IPS DF 6.9 (cell line): ENCODE data around the gene LGI4.
A peak's percentile ranks its signal among the peaks of the same experiment; 100 is the strongest.

Experiments
- DNase-seq: peaks from one replicate; pipeline ENCODE4 v3.0.0-alpha.2; 2013; ENCODE audit warnings: low read depth, low spot score
- H3K27ac ChIP-seq: one replicate; pipeline ENCODE4 v1.5.1; 2013; ENCODE audit warnings: low read length, control low read depth
- H3K27me3 ChIP-seq: 2 replicates; pipeline ENCODE4 v1.6.1; 2013; ENCODE audit warnings: mild to moderate bottlenecking, low read length; ENCODE audit not compliant: control insufficient read depth, insufficient read depth
- H3K36me3 ChIP-seq: 2 replicates; pipeline ENCODE4 v1.6.1; 2013; ENCODE audit warnings: low read length; ENCODE audit not compliant: control insufficient read depth, insufficient read depth
- H3K4me1 ChIP-seq: 2 replicates; pipeline ENCODE4 v1.6.1; 2013; ENCODE audit warnings: low read length; ENCODE audit not compliant: control insufficient read depth, insufficient read depth
- H3K4me3 ChIP-seq: 2 replicates; pipeline ENCODE4 v1.5.1; 2013; ENCODE audit warnings: mild to moderate bottlenecking, low read length
- H3K9me3 ChIP-seq: 2 replicates; pipeline ENCODE4 v1.6.1; 2013; ENCODE audit warnings: low read length, inconsistent platforms; ENCODE audit not compliant: control insufficient read depth, insufficient read depth
- WGBS: extraction: QIAGEN DNeasy Blood & Tissue Kit; methylation state at CpG from one replicate; pipeline ENCODE4 v1.1.7; 2013; ENCODE audit warnings: mixed read lengths, missing lambda C conversion rate; ENCODE audit not compliant: insufficient read length, insufficient coverage; 5-methylcytosine and 5-hydroxymethylcytosine counted together

LGI4 gene

DNA sequence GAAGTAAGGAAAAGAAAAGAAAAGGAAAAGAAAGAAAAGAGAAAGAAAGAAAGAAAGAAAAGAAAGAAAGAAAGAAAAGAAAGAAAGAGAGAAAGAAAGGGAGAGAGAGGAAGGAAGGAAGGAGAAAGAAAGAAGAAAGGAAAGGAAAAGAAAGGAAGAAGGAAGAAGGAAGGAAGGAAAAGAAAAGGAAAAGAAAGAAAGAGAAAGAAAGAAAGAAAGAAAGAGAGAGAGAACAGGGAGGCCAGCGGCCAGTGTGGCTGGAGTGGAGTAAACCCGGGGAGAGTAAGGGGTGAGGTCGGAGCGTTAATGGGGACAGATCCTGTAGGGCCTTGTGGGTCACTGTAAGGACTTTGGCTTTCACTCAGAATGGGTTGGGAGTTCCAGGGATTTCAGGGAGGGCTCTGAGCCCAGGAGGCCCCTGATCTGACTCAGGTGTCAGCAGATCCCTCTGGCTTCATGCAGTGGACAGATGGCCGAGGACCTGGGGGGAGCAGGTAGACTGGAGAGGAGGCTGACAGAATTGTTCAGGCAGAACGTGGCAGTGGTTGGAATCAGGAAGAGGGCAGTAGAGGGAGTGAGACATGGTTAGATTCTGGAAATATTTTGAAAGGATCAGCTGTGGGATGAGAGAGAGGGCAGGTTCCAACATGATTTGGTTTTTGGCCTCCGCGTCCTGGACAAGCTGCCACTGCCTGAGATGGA lies 39.0 kb downstream of the LGI4 start:
- DNase-seq: no peak
- Histone ChIP-seq H3K27ac (no peak overlapping the region), H3K27me3 (no peaks in the 10 kb centered on the region), H3K4me3 (no peak overlapping the region), H3K4me1 (no peaks in the 10 kb centered on the region; the same call in 1 of the 2 replicates), H3K36me3 (no peaks in the 10 kb centered on the region), H3K9me3 (no peaks in the 10 kb centered on the region)
- no CpG with 5 or more reads among the region's 8 CpGs for WGBS

DNA sequence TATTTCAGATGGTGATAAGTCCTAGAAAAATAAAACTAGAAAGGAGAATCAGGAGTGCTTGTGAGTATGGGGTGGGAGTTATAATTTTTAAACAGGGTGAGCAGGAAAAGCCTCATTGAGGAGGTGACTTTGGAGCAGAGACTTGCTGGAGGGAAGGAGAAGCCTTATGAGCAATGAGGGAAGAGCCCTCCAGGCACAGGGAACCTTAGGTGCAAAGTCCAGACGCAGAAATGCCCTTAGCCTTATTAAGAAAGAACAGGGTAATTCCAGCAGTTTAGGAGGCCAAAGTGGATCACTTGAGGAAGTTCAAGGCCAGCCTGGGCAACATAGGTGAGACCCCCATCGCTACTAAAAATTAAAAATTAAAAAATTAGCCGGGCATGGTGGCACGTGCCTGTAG lies 40.2 kb downstream of the LGI4 start:
- DNase-seq: no peak
- no peak overlapping the region for H3K27ac ChIP-seq
- WGBS: no CpG with 5 or more reads among the region's 4 CpGs
- H3K36me3 ChIP-seq: no peaks in the 10 kb centered on the region
- no peaks in the 10 kb centered on the region for H3K27me3 ChIP-seq
- peaks cover 3% of the 10 kb centered on the region for H3K4me1 ChIP-seq
- no peak overlapping the region for H3K4me3 ChIP-seq
- H3K9me3 ChIP-seq: no peaks in the 10 kb centered on the region

DNA sequence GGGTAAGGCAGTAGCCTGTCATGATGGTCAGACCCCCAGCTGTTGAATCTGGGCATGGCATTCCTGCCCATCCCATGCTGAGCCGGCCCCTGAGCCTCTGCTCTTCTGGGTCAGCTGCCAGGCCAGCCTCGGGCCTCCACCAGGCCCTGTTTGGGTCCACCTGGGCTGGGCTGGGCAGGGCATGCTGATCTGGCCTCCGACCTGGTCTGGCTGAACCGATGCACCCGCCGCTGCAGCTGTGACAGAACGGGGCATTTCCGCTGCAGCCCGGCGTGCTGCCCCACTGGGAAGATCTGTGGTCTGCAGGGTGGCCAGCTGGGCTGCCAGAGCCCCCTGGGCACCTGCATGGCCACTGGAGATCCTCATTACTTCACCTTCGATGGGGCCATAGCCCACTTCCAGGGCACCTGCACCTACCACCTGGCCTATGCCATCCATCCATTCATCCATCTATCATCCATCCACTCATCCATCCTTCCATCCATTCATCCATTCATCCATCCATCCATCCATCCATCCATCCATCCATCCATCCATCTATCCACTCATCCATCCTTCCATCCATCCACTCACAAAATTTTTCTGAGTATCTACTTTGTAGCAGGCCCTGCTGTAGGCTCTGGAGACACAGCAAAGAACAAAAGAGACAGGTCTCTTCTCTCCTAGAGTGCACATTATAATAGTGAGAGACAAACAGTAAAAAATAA lies 40.8 kb downstream of the LGI4 start:
- Histone ChIP-seq H3K4me3 (no peak overlapping the region), H3K27ac (no peak overlapping the region), H3K27me3 (no peaks in the 10 kb centered on the region), H3K9me3 (no peaks in the 10 kb centered on the region), H3K4me1 (peaks cover 3% of the 10 kb centered on the region), H3K36me3 (no peaks in the 10 kb centered on the region)
- no CpG with 5 or more reads among the region's 11 CpGs for WGBS
- no peak for DNase-seq

GRCh38 chr19:35093430-35093829 lies 41.4 kb downstream of the LGI4 start:
- Histone ChIP-seq H3K4me3 (no peak overlapping the region), H3K9me3 (no peaks in the 10 kb centered on the region), H3K27me3 (no peaks in the 10 kb centered on the region), H3K36me3 (no peaks in the 10 kb centered on the region), H3K27ac (no peak overlapping the region), H3K4me1 (peaks cover 3% of the 10 kb centered on the region)
- no CpG with 5 or more reads among the region's 5 CpGs for WGBS
- DNase-seq: no peak

GRCh38 chr19:35090506-35091214 lies 44.2 kb downstream of the LGI4 start:
- Histone ChIP-seq H3K27me3 (no peaks in the 10 kb centered on the region), H3K4me1 (peaks cover 3% of the 10 kb centered on the region), H3K27ac (no peak overlapping the region), H3K9me3 (no peaks in the 10 kb centered on the region), H3K4me3 (peak overlapping the region; percentile 10; the same call in 1 of the 2 replicates), H3K36me3 (no peaks in the 10 kb centered on the region)
- WGBS: no CpG with 5 or more reads among the region's 36 CpGs
- DNase-seq: peak; percentile 54

DNA sequence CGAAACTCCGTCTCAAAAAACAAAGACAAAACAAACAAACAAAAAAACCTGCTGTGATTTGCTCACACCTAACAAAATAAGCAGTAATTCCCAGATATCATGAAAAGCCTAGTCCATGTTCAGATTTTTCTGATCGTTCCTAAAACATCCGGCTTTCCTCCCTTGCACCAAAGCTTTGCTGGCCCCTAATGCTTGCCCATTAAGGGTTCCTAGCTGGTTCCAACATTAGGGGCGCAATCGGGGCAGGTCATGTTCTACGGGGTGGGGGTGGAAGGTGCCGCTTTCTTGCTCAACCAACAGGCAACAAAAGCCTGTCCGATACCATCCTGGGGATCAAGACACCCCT lies 44.7 kb downstream of the LGI4 start:
- H3K9me3 ChIP-seq: no peaks in the 10 kb centered on the region
- H3K27ac ChIP-seq: no peak overlapping the region
- no peaks in the 10 kb centered on the region for H3K27me3 ChIP-seq
- H3K4me3 ChIP-seq: no peak overlapping the region
- H3K4me1 ChIP-seq: peaks cover 3% of the 10 kb centered on the region
- no peaks in the 10 kb centered on the region for H3K36me3 ChIP-seq
- no peak for DNase-seq
- no CpG with 5 or more reads among the region's 9 CpGs for whole genome bisulfite sequencing

GRCh38 chr19:35089554-35089953 lies 45.3 kb downstream of the LGI4 start:
- no CpG with 5 or more reads among the region's 8 CpGs for WGBS
- peaks cover 3% of the 10 kb centered on the region for H3K4me1 ChIP-seq
- no peaks in the 10 kb centered on the region for H3K9me3 ChIP-seq
- DNase-seq: no peak
- H3K27me3 ChIP-seq: no peaks in the 10 kb centered on the region
- H3K4me3 ChIP-seq: no peak overlapping the region
- H3K36me3 ChIP-seq: no peaks in the 10 kb centered on the region
- no peak overlapping the region for H3K27ac ChIP-seq

DNA sequence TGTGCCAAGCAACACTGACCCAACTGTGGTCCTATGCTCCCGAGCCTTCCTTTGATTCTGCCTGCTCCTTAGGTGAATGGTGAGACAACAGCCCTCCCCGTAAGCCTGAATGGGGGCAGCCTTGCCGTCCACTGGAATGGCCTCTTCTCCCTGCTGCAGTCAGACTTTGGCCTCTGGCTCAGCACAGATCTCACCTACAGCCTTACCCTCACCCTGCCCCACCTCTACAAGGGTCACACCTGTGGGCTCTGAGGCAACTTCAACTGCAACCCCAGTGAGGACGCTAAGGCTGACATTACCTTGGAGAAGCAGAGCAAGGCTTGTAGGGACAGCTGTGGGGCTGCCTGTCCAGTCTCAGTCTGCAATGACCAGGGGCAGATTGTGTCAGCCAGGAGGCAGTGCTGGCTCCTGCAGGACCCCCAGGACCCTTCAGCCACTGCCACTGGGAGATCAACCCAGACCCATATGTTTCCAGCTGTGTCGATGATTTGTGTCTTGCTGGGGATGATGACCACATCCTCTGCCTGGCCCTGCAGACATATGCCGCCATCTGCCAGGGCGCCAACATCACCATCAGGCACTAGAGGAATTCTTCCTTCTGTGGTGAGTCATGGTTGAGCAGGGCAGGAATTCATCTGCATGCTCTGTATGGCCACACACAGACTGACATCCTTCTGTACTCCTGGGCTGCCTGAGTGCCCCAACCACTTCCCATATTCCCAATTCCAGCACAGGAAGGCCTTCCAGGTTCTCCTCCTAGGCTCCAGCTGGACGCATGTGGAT lies 46.5 kb downstream of the LGI4 start:
- H3K4me3 ChIP-seq: no peak overlapping the region
- H3K27ac ChIP-seq: no peak overlapping the region
- WGBS: no CpG with 5 or more reads among the region's 8 CpGs
- no peaks in the 10 kb centered on the region for H3K36me3 ChIP-seq
- DNase-seq: no peak
- H3K4me1 ChIP-seq: peaks cover 3% of the 10 kb centered on the region
- H3K27me3 ChIP-seq: no peaks in the 10 kb centered on the region
- no peaks in the 10 kb centered on the region for H3K9me3 ChIP-seq

DNA sequence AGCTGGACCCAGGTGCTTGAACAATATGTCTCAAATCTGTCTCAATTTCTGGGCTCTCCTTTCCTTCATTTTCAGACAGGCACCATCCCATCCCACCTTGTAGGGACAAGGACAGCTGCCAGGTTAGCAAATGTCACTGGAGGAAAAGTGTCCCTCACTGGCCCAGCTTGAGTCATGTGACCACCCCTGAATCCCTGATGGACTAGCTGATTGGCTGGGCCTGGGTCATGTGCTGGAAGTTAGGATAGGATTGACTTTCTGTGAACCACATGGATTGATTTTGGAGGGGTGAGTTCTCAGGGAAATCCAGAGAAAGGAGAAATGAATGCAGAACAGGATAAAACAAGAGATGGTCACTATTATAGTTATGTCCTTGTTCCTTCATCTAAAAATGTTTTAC lies 47.5 kb downstream of the LGI4 start:
- Histone ChIP-seq H3K27ac (no peak overlapping the region), H3K4me1 (peaks cover 3% of the 10 kb centered on the region), H3K36me3 (no peaks in the 10 kb centered on the region), H3K4me3 (no peak overlapping the region), H3K27me3 (no peaks in the 10 kb centered on the region), H3K9me3 (no peaks in the 10 kb centered on the region)
- DNase-seq: no peak

GRCh38 chr19:35086455-35086854 lies 48.4 kb downstream of the LGI4 start:
- DNase-seq: no peak
- Histone ChIP-seq H3K36me3 (no peaks in the 10 kb centered on the region), H3K4me3 (no peak overlapping the region), H3K27me3 (no peaks in the 10 kb centered on the region), H3K27ac (no peak overlapping the region), H3K4me1 (peaks cover 3% of the 10 kb centered on the region), H3K9me3 (no peaks in the 10 kb centered on the region)
- no CpG with 5 or more reads among the region's 8 CpGs for WGBS
